ENCODE results near the gene MCTP1.

- no peak for TF ChIP-seq CTCF (IDR thresholded peaks at IDR 0.05)
- no peak for TF ChIP-seq EP300 (IDR thresholded peaks at IDR 0.05)
- no peak for TF ChIP-seq POLR2A (IDR thresholded peaks at IDR 0.05)
Measured at GRCh38 chr5:94788527-94788926, 496.4 kb downstream of the MCTP1 start.

Data from tibial nerve (tissue), 4 donors.